GM12878 (cell line): ENCODE measurements around the gene SORBS1. TPM values are rescaled to one million over a fixed set of nuclear protein-coding genes. Genes with fewer than 3 reads are reported as not detected.

Experiments
- ATAC-seq: fragments of 200-7000 bp; cut with Tn5 transposase; 3 replicates; pipeline ENCODE4 v1.9.1; 2020; ENCODE audit warnings: mild to moderate bottlenecking, moderate library complexity
- BruUV-seq: library from RNA; stranded (reverse); fragments of 400-500 nt; replicated peaks from 2 replicates; lab custom pipeline; 2021; lab: Mats Ljungman, UMichigan
- CTCF ChIA-PET: fragments of 300-600 bp; sonication (Branson Sonifier 250); formaldehyde crosslinking; extraction: SDS; loops from one replicate; lab custom pipeline; 2021; ENCODE audit warnings: inconsistent platforms; lab: Yijun Ruan, JAX
- POLR2A ChIA-PET: fragments of 350-600 bp; formaldehyde crosslinking; extraction: SDS; loops from one replicate; lab custom pipeline; 2021; ENCODE audit warnings: inconsistent platforms; lab: Charles Lee
- RAD21 ChIA-PET: fragments of 300-600 bp; sonication (Branson Sonifier 250); formaldehyde crosslinking; loops from one replicate; lab custom pipeline; 2023; ENCODE audit warnings: antibody characterized with exemption; ENCODE audit not compliant: unreplicated experiment; lab: Charles Lee
- SMC1A ChIA-PET: fragments of 300-600 bp; sonication (Branson Sonifier 250); formaldehyde crosslinking; loops from one replicate; lab custom pipeline; 2023; ENCODE audit not compliant: unreplicated experiment, uncharacterized antibody; lab: Charles Lee
- DNase-seq: peaks from one replicate; pipeline ENCODE4 v3.0.0-alpha.2; 2011; ENCODE audit warnings: low read depth, low spot score
- FAIRE-seq: peaks from 3 replicates; lab custom pipeline; 2011; peaks lifted over from hg19 to GRCh38; lab: Jason Lieb, UNC
- H2AFZ ChIP-seq: 2 replicates; pipeline ENCODE4 v1.6.0; 2011; ENCODE audit warnings: low read depth, low read length, control low read depth; ENCODE audit not compliant: control insufficient read depth
- H3K27ac ChIP-seq: 2 replicates; pipeline ENCODE4 v1.5.1; 2011; ENCODE audit warnings: control low read depth; ENCODE audit not compliant: control insufficient read depth, insufficient read depth
- H3K27me3 ChIP-seq, 2 experiments: replicated peaks in 1 of 2; 2 replicates each; pipeline versions ENCODE4 v1.6.0 to v1.6.1; 2011; ENCODE audit warnings: low read length in 1 of 2; ENCODE audit not compliant: control insufficient read depth in 2 of 2, insufficient read depth in 2 of 2
- H3K36me3 ChIP-seq, 2 experiments: 2 replicates each; pipeline ENCODE4 v1.5.1; 2011; ENCODE audit warnings: low read length in 1 of 2; ENCODE audit not compliant: control insufficient read depth in 2 of 2, insufficient read depth in 2 of 2
- H3K4me1 ChIP-seq: 2 replicates; pipeline ENCODE4 v1.6.1; 2011; ENCODE audit warnings: mild to moderate bottlenecking, low read length, moderate library complexity, mixed read lengths; ENCODE audit not compliant: control insufficient read depth, insufficient read depth
- H3K4me2 ChIP-seq: 2 replicates; pipeline ENCODE4 v1.6.0; 2011; ENCODE audit warnings: control low read depth; ENCODE audit not compliant: control insufficient read depth, insufficient read depth
- H3K4me3 ChIP-seq: fragments of 200-600 bp; sonication (generic); 2 replicates; pipeline ENCODE4 v1.5.1; 2016
- H3K79me2 ChIP-seq: 2 replicates; pipeline ENCODE4 v1.6.0; 2011; ENCODE audit warnings: low read length; ENCODE audit not compliant: control insufficient read depth, insufficient read depth
- H3K9ac ChIP-seq: 2 replicates; pipeline ENCODE4 v1.8.0; 2011; ENCODE audit warnings: low read length, control low read depth, mixed read lengths; ENCODE audit not compliant: control insufficient read depth, insufficient read depth
- H3K9me3 ChIP-seq: replicated peaks from 3 replicates; pipeline ENCODE4 v1.5.1; 2011; ENCODE audit warnings: mild to moderate bottlenecking, low read length; ENCODE audit not compliant: control insufficient read depth, insufficient read depth
- H4K20me1 ChIP-seq: 2 replicates; pipeline ENCODE4 v1.6.0; 2011; ENCODE audit not compliant: control insufficient read depth, insufficient read depth
- CHD4 ChIP-seq: fragments of 200-600 bp; sonication (generic); IDR thresholded peaks from 2 replicates; pipeline ENCODE4 v1.6.1; 2016; ENCODE audit warnings: mild to moderate bottlenecking
- CREM ChIP-seq: IDR thresholded peaks from 2 replicates; pipeline ENCODE4 v1.6.1; 2014; ENCODE audit warnings: antibody characterized with exemption, low read depth
- CUX1 ChIP-seq: IDR thresholded peaks from 2 replicates; pipeline ENCODE4 v1.6.1; 2012; ENCODE audit warnings: improper control_type of control experiment, low read depth, low read length; ENCODE audit not compliant: insufficient replicate concordance
- ESRRA ChIP-seq: IDR thresholded peaks from 2 replicates; pipeline ENCODE4 v1.6.1; 2012; ENCODE audit warnings: mild to moderate bottlenecking, low read length, improper control_type of control experiment
- EZH2 ChIP-seq: IDR thresholded peaks from 2 replicates; pipeline ENCODE4 v1.6.1; 2012; ENCODE audit warnings: low read depth, mild to moderate bottlenecking, control low read depth, inconsistent platforms, low read length, borderline replicate concordance; ENCODE audit not compliant: control insufficient read depth
- MEF2A ChIP-seq: IDR thresholded peaks from 2 replicates; pipeline ENCODE4 v1.6.1; 2011; ENCODE audit warnings: low read depth, mild to moderate bottlenecking, low read length, moderate library complexity; ENCODE audit not compliant: insufficient read depth
- MTA3 ChIP-seq: IDR thresholded peaks from 2 replicates; pipeline ENCODE4 v1.6.1; 2012; ENCODE audit warnings: low read length, inconsistent platforms, borderline replicate concordance
- PAX8 ChIP-seq: fragments of 450-650 bp; IDR thresholded peaks from 2 replicates; pipeline ENCODE4 v1.6.1; 2017; ENCODE audit warnings: mild to moderate bottlenecking, moderate library complexity
- PKNOX1 ChIP-seq: fragments of 450-650 bp; IDR thresholded peaks from 2 replicates; pipeline ENCODE4 v1.6.1; 2016; ENCODE audit warnings: mild to moderate bottlenecking
- SMAD1 ChIP-seq: fragments of 450-650 bp; IDR thresholded peaks from 2 replicates; pipeline ENCODE4 v1.6.1; 2018; ENCODE audit warnings: mild to moderate bottlenecking, low read depth; ENCODE audit not compliant: partially characterized antibody
- STAT1 ChIP-seq: fragments of 450-650 bp; conservative IDR thresholded peaks from 2 replicates; pipeline ENCODE4 v1.6.1; 2014; ENCODE audit warnings: antibody characterized with exemption, mild to moderate bottlenecking
- ZNF207 ChIP-seq: fragments of 450-650 bp; IDR thresholded peaks from 2 replicates; pipeline ENCODE4 v1.6.1; 2014; ENCODE audit warnings: antibody characterized with exemption, mild to moderate bottlenecking, borderline replicate concordance
- WGBS: methylation state at CpG from one replicate; pipeline ENCODE4 v1.1.6; 2016; ENCODE audit warnings: low lambda C conversion rate; ENCODE audit not compliant: insufficient replicate concordance, insufficient coverage; ENCODE audit errors: missing lambda C conversion rate; 5-methylcytosine and 5-hydroxymethylcytosine counted together
- in situ Hi-C: fragments of 300-500 bp; cut with MboI; formaldehyde crosslinking; loops from 9 replicates; pipeline ENCODE4 v1.14.3; 2018; ENCODE audit warnings: mixed read lengths
- intact Hi-C: fragments of 100-400 bp; cut with micrococcal nuclease; formaldehyde crosslinking; loops from one replicate; pipeline ENCODE4 v1.14.2; 2022; ENCODE audit not compliant: unreplicated experiment
- polyA plus RNA-seq, 11 experiments: library from polyadenylated mRNA; depleted of rRNA in 4 of 11; unstranded in 6 of 11; stranded (reverse) in 5 of 11; fragments of >200 nt; fragmentation: Nextera tagmentation in 4 of 11; fragmentation: Illumina TruSeq in 1 of 11; extraction: Ambion mirVana in 4 of 11; extraction: Trizol in 1 of 11; gene quantifications; 1 replicate in 1 of 11; 2 replicates in 10 of 11; pipeline versions ENCODE4 v1.2.1 to v1.2.3, GENCODE V29; 2011 to 2016; ENCODE audit warnings: inconsistent platforms in 2 of 11, missing spikeins in 2 of 11, low read depth in 1 of 11
- total RNA-seq, 4 experiments: library from RNA; depleted of rRNA in 3 of 4; stranded (reverse); fragments of >200 nt in 3 of 4; fragmentation: Illumina TruSeq in 1 of 4; extraction: Trizol in 1 of 4; gene quantifications; 2 replicates each; pipeline versions ENCODE4 v1.2.1 to v1.2.3, GENCODE V29; 2013 to 2021
- TF ChIP-seq, protein P1 (sequence below): fragments of 450-650 bp; conservative IDR thresholded peaks from 2 replicates; pipeline ENCODE4 v1.6.1; 2017; ENCODE audit warnings: mild to moderate bottlenecking, moderate library complexity
- TF ChIP-seq, protein P2 (sequence below): fragments of 450-650 bp; IDR thresholded peaks from 2 replicates; pipeline ENCODE4 v1.6.1; 2014; ENCODE audit warnings: mild to moderate bottlenecking

SORBS1 gene
- total and polyA plus RNA-seq, 10 of the 15 experiments (the other 5 are each of a cell fraction or from before 2014, with no cell fraction given), result 0.13 to 0.75 (median 0.39) TPM

DNA sequence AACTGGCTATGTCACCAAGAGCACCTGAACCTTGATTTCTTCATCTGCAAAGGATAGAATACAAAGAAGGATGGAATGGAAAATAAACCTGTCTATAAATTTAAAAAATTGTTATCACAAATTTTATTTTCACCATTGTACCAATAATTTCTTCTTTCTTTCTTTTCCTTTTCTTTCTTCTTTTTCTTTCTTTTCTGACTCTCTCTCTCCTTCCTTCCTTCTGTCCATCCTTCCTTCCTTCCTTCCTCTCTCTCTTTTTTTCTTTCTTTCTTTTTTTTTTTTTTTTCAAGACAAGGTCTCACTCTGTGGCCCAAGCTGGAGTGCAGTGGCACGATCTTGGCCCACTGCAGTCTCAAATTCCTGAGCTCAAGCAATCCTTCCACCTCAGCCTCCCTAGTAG lies 36.6 kb upstream of the SORBS1 start:
- DNase-seq (no peak), FAIRE-seq (no peak), ATAC-seq (no peak)
- Histone ChIP-seq H3K9me3 (no peaks in the 10 kb centered on the region), H3K36me3 (no peaks in the 10 kb centered on the region), H2AFZ (no peak overlapping the region), H3K9ac (no peak overlapping the region), H3K27ac (no peak overlapping the region), H3K4me1 (no peaks in the 10 kb centered on the region), H3K27me3 (peaks cover 0 to 3% of the 10 kb centered on the region in 2 experiments; a peak in 2 of 4 replicates), H3K4me2 (no peak overlapping the region), H3K4me3 (no peak overlapping the region), H4K20me1 (no peaks in the 10 kb centered on the region), H3K79me2 (no peaks in the 10 kb centered on the region)
- in situ Hi-C loops, result no loop called here
- ChIA-PET RAD21 (interaction anchor here (0.7 to 8.6 kb wide), 2 partner anchors 222 to 233 kb away, joined by 3 to 84 read pairs; no protein-coding TSS in a partner anchor), CTCF (interaction anchor here (2.0 to 10.9 kb wide), 4 partner anchors 168 to 464 kb away, joined by 6 to 177 read pairs (median 53); no protein-coding TSS in a partner anchor), SMC1A (interaction anchor here (0.8 to 4.6 kb wide), 2 partner anchors 173 to 223 kb away, joined by 3 to 47 read pairs; no protein-coding TSS in a partner anchor), POLR2A (interaction anchor here (0.7 kb wide), 1 partner anchor 168 kb away, joined by 3 read pairs; no protein-coding TSS in a partner anchor)
- BruUV-seq, result no TSS peak
- intact Hi-C loops, result no loop called here
- TF ChIP-seq PAX8, result no peak
- TF ChIP-seq CUX1, result no peak
- TF ChIP-seq MTA3, result no peak
- no peak for TF ChIP-seq SMAD1
- TF ChIP-seq ZNF207, result no peak
- no peak for TF ChIP-seq EZH2
- no peak for TF ChIP-seq CREM
- TF ChIP-seq, protein P1, sequence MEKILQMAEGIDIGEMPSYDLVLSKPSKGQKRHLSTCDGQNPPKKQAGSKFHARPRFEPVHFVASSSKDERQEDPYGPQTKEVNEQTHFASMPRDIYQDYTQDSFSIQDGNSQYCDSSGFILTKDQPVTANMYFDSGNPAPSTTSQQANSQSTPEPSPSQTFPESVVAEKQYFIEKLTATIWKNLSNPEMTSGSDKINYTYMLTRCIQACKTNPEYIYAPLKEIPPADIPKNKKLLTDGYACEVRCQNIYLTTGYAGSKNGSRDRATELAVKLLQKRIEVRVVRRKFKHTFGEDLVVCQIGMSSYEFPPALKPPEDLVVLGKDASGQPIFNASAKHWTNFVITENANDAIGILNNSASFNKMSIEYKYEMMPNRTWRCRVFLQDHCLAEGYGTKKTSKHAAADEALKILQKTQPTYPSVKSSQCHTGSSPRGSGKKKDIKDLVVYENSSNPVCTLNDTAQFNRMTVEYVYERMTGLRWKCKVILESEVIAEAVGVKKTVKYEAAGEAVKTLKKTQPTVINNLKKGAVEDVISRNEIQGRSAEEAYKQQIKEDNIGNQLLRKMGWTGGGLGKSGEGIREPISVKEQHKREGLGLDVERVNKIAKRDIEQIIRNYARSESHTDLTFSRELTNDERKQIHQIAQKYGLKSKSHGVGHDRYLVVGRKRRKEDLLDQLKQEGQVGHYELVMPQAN, result no peak
- no peak for TF ChIP-seq STAT1
- TF ChIP-seq CHD4, result no peak
- TF ChIP-seq PKNOX1, result no peak
- TF ChIP-seq, protein P2, sequence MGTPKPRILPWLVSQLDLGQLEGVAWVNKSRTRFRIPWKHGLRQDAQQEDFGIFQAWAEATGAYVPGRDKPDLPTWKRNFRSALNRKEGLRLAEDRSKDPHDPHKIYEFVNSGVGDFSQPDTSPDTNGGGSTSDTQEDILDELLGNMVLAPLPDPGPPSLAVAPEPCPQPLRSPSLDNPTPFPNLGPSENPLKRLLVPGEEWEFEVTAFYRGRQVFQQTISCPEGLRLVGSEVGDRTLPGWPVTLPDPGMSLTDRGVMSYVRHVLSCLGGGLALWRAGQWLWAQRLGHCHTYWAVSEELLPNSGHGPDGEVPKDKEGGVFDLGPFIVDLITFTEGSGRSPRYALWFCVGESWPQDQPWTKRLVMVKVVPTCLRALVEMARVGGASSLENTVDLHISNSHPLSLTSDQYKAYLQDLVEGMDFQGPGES, result no peak
- no peak for TF ChIP-seq MEF2A
- no peak for TF ChIP-seq ESRRA
- 0% methylated on average over 1 of the region's 1 CpG for WGBS
